Pons (tissue), 1 donor: ENCODE data around the gene PHACTR1.

Experiments used
- DNase-seq: peaks from one replicate; pipeline ENCODE4 v3.0.0-alpha.2; 2016; ENCODE audit warnings: low spot score

Gene PHACTR1

DNA sequence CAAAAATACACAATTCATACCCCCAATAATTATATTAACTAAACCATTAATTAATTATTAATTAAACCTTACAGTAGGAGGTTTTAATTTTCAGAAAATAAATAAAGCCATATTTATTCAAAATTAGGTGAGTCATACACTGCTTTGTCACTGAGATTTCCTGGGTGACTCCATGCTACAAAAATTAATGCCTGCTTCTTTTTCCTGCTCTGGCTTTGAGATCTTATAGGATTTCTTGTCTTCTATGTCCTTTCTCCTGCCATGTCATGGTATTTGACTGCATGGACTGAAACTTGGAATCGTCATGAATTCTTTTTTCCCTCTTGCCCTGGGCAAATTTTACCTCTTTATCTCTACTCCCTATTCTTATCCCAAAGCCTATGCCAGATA is 133.2 kb downstream of the PHACTR1 start:
- DNase-seq: no peak

DNA sequence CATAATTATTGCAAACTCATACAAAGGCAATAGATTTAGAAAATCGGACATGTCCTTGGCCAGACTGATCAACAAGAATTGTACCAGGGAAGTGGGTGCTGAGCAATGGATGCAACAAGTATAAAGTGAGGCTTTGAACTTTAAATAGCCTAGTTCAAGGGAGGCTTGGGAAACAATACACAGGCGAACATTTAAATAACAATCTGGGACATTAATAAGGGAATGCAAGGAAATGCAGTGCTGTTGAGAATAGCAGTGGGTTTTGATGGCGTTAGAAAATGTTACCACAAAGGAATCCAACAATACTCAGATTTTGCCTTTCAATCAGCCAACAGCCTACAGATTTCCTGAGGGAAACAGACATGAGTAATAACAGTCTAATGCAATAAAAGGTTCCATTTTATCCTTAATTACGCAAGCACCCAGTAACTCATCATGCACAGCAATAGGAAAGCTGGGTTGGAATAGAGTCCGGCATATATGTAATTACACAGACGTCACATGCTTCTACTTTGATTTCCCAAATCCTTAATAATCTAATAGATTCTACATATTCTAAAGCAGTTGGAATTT is 134.6 kb downstream of the PHACTR1 start:
- no peak for DNase-seq

DNA sequence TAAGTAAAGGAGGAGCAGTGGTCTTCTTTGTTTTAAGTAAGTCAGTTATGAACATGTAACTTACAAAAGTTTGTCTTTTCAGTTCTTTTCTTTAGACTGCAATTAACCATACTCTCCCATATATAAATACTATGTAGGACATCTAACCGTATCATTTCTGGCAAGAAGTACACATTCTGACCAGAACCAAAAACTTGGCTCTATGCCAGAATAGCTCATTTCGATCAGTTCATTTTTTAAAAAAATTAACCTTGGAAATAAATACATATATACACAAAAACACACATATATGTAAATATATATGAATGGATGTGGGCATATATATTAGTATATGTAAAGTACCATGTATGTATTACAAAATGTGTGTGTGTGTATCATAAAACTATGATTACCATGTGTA is 145.0 kb downstream of the PHACTR1 start:
- DNase-seq: no peak

DNA sequence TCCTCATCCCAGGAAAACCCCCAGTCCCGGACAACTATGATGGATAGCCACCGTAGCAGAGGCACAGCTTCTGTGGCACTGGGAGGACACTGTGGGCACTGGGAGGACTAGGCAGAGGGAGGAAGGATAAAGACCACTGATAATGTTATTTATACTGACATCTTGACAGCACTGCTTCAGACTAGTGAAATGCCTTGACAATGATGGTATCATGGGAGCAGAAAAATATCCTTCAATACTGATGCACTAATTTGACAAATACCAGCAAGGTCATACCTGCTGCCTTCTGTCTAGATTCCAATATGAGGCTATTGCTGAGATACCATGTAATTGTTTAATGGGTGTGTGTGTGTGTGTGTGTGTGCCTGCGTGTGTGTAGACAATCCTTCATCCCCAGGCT is 148.6 kb downstream of the PHACTR1 start:
- no peak for DNase-seq

DNA sequence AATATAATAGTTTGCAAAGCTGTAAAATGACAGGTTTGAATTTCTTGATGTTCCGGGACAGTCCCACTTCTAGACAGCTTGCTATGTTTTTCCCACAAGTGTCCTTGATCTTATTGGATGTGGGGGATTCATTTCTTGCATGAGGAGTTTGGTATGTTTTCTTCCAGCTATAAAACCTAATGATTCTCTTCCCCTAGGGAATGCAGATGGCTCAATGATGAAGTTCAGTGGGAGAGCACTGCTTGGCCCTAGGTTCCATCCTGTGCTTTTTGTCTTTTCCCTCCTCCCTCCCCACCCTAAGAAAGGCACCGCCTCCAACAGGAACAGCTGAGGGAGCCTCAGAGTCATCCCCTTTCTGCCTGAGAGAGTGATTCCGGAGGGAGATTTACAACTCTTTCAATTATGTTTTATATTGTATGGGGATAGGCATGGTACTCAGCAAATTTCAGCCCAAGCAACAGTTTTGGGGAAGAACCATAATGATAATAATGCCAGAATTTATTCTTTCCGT is 149.2 kb downstream of the PHACTR1 start:
- DNase-seq: no peak

DNA sequence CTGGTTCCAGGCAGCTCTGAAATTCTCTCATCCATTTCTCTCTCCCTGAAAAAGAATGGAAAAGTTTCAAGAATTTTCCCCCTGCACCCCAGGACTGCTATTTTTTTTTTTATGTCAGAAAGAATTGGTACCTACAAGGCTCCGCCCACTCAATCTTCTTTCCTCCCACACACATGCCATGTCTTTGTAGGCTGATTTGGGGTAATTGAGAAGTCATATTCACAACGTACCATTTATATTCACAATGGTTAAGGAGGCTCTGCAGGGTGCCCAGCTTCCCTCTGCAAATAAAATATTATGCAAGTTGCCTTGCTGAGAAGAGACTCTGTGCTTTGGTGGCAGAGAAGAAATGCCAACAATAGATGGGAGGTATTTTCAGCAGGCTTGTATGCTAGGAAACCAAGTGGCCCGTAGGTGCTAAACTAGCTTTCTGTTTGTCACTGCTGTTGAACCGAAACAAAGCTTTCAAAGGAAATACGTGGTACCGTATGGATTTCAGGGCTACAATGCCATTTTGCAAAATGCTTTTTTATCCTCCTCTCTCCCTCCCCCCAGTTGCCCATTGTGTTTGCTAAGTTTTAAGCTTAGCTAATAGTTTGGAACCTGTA is 150.0 kb downstream of the PHACTR1 start:
- no peak for DNase-seq

DNA sequence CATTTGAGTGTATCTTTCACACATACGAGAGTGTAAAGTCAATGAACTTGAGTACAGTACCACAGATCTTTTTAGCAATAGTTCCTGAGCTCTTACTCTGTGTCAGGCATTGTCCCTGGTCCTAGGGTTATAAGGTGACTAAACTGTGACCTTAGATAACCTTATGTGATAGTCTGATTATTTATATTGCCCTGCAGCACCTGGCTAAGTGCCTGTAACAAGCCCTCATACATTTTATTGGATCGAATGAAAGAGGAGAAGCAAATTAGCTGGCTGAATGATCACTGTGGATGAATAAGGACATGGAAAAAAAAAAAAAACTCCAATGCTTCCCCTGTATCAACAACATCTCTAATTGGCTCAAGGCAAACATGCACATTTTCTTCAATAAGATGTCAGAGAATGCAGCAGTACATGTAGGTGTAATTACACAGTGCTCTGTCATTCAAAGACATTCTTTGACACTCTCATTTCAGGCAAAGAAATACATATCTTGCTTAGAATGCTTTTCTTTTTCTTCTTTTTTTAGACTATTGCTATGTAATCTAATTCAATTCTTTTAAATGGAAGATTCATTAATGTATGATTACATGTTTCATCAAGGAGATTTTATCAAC is 153.4 kb downstream of the PHACTR1 start:
- no peak for DNase-seq

DNA sequence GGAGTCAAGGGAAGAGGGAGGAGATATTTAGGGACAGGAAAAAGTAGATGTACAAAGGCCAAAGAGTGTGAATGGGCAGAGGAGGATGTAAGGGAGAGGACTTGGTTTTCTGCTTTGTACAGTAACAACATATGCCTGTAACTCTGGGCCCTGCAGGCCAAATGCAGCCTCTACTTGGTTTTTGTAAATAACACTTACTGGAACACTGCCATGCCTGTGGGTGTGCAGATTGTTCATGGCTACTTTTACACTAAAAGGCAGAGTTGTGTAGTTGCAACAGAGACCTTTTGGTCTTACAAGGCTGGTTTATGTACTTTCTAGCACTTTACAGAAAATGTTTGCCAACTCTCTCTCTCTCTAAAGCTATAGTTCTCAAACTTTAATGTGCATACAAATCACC is 157.1 kb downstream of the PHACTR1 start:
- no peak for DNase-seq

DNA sequence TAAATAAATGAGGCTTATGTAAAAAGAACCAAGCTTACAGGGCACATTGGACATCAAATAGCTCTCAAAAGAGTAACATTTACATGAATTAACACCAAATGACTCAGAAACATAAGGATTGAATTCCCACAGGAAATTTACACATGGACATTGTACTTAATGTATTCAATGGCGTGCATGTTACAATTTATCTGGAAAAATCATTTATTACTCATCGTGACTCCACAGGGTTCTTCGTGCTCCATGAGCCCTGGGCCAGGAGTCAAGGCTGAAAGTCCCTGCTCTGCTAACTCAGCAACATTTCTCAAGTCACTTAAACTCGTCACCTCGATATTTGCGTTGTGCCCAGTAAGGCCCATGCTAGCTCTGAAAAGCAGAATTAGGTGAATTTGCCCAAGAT is 158.5 kb downstream of the PHACTR1 start:
- no peak for DNase-seq

DNA sequence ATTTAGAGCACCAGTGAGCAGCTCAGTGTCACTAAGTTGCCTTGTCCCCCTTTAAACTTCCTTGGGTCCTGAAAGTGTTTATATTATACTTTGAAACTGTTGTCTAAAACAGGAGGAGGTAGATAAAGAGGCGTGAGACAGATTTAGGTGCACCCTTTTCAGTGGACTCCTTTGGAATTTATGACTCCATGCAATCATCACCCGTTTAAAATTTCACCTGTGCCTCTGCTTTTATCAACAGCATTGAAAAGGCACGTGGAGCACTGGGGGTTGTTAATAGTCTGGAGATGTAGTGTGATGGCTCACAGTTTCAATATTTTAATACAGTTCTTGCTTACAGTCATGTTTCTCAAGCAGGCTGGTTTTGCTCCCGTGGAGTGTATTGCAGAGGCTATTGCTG is 162.2 kb downstream of the PHACTR1 start:
- no peak for DNase-seq

DNA sequence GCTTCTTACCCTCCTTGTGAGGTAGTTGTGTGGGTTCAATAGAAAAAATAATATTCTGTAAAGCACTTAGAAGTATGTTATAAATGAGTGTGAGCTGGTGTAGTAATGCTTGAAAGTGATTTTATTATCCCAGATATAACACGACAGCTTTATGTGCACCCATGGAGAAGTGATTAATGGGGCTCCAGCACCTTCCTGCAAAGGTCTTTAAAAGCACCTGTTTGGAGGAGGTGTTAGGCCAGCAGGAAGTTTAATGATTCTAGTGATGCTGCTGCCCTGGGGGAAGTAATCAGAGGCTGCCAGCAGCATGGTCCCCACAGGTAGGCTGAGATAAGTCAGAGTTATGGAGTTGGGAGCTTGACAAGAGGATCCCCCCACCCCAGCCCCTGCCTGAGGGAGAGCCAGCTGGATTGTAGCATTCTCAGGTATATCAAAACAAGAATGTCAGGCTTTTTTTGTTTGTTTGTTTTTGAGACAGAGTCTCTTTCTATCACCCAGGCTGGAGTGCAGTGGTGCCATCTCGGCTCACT is 166.3 kb downstream of the PHACTR1 start:
- DNase-seq: no peak

DNA sequence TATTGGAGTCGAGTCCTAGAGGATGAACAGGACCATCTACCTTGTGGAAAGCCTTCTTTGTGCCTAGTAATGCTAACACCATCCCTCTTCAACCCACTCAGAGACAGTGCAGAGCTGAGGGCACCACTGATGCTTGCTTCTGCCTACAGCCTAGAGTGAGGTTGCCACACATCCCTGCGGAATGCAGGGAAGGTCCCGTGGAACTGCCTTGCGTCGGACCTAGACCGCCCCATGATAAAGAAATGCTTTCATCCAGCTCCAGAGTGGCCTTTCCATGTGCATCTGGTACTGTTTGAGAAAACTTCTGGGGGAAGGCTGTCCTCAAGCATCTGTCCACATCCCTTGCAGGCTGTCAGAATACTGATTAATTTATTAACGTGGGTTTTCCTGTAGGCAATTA is 168.4 kb downstream of the PHACTR1 start:
- DNase-seq: no peak

DNA sequence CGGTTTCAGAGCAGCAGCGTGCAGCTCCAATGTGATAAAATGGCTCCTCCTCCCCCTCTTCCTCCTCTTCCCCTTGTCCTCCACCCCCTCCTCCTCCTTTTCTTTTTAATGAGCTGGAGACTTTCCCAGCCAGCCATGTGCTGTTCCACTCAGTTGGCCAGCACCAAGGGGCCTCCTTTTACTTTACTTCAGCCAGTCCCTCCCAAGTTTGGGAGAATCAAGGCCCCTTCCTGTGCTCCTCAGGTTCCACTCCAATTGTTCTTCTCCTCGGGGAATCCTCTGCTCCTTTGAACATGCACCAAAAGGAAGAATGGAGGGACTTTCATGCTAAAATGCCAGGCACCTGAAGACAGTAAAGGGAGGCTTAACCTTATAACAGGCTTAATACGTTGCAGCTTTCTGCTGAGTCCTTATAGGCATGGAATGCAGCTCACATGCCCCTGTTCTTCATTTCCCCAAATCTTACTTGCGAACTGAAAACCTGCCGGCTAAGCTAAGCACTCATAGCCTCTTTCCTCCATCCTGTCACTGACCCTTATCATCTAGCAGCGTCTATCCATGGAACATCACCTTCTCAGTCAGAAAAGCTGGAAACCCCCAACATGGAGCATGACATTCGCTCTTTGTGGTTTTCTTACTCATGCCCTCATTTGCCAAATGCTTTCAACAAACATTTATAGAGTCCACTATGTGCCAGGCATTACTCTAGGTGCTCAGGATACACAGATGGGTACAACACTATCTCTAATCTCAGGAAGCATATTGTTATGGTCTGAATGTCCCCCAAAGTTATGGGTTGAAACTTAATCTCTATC is 170.6 kb downstream of the PHACTR1 start:
- no peak for DNase-seq

DNA sequence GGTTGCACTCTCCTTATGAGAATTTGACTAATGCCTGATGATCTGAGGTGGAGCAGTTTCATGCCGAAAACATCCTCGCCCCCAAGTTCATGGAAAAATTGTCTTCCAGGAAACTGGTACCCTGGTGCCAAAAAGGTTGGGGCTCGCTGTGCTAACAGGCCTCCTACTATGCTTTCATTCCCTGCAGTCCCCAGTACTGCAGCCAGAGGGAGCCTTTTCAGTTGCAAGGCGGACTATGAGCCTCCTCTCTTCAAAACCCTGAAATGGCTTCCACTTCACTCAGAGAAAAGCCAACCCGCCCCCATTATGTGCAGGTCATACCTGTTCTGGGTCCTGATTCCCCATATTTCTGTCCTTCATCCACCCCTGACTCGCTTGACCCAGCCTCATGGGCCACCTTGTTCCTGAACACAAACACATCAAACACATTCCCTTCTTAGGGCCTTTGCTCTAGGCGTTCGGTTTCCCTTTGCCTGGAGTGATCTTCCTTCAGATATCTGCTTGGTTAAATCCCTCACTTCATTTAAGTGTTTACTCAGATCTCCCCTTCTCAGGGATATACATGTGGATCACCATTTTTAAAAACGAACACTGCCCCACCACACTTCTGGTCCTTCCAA is 173.7 kb downstream of the PHACTR1 start:
- no peak for DNase-seq

DNA sequence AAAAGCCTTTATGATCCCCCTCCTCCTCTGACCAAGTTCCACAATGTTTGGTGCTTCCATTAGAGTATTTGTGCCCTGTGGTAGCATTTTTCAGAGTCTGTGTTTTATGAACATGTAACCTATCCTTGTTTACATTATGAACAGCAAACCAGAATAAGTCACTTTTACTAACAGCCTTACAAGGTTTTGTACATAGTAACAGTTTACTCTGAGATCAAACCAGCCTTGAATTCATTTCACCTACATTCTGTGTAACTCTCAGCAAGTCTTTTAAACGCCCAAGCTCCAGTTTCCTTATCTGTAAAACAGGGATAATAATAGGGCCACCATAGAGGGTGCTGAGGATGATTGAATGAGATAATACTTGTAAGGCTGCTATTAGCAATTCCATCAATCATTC is 175.0 kb downstream of the PHACTR1 start:
- no peak for DNase-seq

DNA sequence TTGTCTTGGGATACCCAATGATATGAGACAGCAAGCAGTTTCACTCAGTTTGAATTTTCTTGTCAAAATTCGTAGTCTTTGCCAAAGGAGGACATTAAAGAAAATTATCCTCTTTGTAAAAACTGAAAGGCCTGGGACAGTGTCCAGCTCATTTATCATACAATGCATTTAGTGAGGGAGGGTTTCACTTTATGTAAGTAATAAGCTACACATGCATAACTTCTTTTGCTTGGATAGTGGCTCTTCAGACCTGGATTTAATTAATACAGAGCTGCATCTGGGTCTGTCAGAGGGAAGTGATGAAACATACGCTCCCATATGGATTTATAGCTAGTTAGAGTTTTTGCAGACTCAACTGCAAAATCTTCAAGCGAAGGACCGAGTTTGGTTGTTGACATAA is 175.6 kb downstream of the PHACTR1 start:
- DNase-seq: no peak

DNA sequence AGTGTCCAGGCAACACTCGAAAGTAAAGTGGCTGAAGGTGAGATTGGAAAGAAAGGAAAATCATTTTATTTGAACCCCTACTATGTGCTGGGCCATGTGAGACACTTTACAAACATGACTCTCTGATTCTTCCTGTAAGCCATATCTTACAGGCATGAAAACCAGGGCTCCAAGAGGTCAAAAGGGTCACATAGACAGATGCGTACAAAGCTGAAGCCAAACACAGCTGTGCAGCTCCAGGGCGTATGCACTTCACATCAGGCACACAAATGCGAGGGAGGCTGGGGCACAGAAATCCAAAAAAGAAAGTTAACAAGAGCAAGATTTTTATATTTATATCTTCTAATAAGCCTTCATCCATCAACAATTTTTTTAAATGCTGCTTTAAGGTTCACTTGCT is 176.5 kb downstream of the PHACTR1 start:
- DNase-seq: no peak

DNA sequence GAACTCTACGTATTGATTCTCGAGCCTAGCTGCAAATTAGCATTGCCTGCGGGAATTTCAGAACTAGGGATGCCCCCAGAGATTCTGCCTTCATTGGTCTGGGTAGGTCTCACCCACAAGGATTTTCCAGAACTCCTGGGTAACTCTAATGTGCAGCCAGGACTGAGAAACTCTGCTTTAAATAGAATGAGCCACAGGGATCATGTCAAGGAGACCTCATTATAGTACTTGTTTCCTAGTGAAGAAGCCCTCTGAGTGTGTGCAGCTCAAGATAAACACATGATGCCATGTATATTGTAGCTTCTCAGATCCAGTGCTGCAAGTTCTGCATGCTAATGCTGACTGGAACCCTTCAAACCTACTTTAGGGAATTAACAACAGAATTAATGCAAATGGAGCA is 179.2 kb downstream of the PHACTR1 start:
- no peak for DNase-seq

DNA sequence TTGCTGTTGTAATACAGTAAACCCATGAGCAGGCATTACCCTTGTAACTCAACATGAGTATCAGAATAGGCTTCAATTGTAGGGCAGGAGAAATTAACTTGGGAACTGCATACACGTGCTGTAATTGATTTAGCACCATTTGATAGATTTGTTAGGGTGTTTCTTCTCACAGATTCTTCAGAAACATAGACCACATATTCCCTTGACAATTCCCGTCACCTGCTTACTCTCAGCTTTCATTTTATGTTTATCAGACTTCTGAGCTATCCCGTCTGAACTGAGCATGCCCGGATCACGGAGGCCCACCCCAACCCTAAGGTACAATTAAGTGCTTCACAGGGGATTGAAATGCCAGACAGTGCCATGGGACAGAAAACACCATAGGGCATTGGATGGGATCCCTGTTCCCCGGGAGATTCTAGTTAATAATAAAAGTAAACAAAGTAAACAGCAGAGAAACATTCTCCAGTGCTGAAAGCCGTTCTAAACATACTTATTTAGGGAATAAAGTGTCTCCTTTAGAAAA is 179.7 kb downstream of the PHACTR1 start:
- no peak for DNase-seq

DNA sequence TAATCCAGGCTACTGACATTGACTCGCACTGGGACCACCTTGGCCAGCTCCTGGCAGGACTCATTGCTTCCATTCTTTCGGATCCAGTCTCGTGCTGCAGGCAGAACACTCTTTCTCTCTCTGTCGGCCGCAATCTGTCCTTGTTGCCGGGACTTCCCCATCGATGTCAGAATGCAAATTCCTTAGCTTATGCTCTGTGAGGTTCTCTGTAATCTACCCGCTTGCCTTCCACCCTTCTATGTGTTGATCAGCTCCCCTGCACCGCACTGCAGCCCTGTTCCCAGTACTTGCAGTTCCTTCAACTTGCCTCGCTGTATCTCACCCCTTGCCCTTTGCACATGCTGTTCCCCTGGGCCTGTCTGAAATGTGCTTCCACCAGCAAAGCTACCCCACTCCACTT is 182.0 kb downstream of the PHACTR1 start:
- DNase-seq: no peak

DNA sequence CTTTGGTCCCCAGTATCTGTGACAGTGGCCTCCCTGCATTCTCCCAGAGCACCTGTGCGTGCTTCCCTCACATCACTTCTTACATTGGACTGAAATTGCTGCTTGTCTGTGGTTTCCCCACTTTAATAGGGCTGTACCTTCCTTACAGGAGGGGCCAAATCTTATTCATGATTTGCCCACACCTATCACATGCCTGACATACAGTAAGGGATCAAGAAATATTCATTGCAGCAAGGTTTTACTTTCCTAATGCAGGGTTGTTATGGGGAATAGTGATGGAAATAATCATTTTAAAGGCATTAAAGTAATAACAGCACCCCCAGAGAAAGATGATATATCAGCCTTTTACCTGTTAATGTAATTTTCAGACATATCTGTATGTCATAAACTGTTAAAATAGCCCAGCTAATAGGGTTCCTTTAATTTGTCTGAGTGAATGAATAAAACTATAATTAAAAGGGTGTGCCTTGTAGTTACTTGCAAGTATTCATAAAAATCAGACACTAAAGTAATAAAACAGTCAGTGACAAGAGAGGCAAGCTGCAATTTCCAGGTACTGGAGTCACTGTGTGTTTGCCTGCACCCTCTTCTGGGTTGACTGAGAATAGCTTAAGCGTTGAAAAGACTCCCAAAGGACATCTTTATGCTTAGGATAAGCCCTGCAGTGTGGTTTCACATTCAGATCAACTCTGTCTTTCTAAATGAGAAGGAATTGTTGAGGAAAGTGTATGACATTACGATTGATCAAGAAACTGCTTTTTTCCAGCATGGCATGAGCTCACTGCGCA is 182.7 kb downstream of the PHACTR1 start:
- no peak for DNase-seq
